SK-MEL-5 (cell line): ENCODE measurements around the gene ARHGEF26. TPM values are rescaled to one million over a fixed set of nuclear protein-coding genes. Genes with fewer than 3 reads are reported as not detected.

Experiments
- DNase-seq: peaks from one replicate; pipeline ENCODE4 v3.0.0-alpha.2; 2016; ENCODE audit warnings: low read depth, low spot score
- in situ Hi-C: cut with HindIII; loops from 2 replicates; pipeline ENCODE4 v1.10.0; 2016; ENCODE audit warnings: low sequenced_read_pairs, high pct_unique_total_duplicates, low pct_unique_long_range_greater_than_20kb
- total RNA-seq: library from RNA; depleted of rRNA; stranded (reverse); fragments of >200 nt; shearing (Covaris generic); gene quantifications from 2 replicates; pipeline ENCODE4 v1.2.3, GENCODE V29; 2014

Gene ARHGEF26
- total RNA-seq, 1 experiment from 2014 or later = 31.2 TPM

DNA sequence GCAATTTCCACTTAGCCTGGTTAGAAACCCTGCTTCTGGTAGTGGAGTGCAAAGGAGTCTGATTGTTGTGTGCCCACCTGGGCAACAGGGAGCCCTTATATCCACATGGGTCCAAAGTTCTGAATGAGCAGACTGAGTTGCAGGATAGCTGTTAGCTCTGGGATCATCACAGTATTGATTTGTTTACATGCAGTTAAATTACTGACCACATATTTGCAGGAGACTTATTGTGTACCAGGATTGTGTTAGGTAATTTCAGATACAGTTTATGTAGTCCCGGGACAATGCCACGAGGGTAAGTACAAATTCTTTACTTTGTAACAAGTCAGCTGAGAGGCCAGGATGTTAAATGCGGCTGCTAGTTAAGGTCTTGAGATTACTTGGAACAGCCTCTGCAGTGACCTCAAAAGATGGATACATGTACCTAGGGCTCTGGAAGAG lies 18.8 kb downstream of the ARHGEF26 start:
- in situ Hi-C loops = no loop called here
- DNase-seq = no peak

GRCh38 chr3:154142608-154143007 lies 21.4 kb downstream of the ARHGEF26 start:
- in situ Hi-C loops = no loop called here
- DNase-seq = no peak

DNA sequence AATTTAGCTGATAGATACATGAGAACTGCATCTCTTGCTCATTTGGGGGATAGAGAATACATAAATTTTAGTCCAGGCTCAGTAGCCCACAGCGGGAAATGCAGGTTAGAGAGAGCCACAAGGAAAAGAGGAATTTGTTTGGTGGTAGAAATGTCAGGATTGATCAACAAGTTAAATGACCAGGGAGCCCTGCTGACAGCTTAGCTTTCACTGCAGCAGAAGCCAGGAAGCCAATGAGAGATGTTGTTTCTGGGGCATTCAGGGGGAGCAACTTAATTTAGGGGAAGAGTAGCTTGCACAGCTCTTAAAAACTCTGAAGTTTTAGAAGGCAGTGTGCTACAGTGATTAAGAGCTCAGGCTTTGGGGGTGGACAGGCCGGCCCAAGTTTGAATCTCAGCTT lies 22.7 kb downstream of the ARHGEF26 start:
- no peak for DNase-seq
- in situ Hi-C loops = no loop called here

DNA sequence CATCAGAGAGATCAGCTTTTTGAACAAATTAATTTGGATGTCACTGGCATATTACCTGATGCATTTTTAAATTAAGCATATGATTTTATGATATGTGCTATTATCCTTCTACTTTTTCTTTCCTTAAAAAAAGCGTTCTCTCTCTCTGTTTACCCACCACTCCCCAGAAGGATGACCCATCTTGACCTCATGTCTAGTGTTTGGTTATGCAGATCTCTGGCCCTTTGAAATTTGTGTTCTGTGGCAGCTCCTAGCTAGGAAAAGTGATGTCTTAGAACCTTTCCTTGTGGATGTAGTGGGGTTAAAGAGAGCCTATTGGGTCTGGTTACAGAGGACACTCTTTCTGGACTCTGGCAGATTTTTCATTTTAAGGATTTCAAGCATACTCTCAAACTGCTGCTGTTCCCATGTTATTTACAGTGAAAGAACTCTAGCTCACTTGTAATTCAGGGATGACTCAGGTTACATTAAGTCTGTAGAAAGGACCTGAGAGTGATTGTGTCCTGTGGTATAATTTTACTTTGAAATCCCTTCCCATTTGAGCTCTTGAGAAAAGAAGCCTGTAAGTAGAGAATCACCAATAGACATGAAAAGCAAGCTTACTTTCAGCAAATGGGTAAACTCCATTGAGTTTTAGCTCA lies 23.8 kb downstream of the ARHGEF26 start:
- in situ Hi-C loops = no loop called here
- no peak for DNase-seq

DNA sequence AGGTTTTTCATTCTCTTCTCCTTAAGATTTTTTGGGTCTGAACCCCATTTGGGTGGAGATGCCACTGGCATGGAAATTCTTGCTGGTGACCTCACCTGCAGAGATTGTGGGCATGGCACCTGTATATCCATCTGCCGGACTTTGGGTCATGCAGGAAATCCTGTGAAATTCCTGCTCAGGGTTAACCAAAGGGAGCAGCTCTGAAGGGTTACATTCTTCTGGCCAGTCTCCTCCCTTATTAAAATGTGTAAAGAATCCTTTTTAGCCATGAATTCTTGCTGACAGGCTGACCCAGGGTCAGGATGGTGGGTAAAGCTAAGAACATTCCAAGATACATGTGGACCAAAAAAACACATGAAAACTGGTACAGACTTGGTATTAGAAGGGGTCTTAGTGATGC lies 27.4 kb downstream of the ARHGEF26 start:
- DNase-seq = no peak

DNA sequence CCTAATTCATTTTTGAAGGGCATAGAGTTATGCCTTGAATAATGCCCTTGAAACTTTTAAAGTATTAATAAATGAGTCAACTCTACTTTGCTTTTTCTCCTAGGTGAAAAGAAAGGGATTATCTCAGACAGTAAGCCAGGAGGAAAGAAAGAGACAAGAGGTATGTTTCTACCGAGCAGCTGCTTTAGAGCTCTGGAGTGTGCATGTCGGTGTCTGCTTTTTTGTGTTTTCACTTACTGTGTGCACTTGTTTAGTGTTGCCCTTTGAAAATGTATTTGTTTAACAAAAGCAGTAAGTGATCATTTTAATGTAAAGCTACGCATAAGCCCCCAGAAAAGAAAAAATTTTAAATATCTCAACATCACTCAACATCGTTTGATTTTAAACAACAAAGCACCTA lies 28.1 kb downstream of the ARHGEF26 start:
- DNase-seq = no peak
- in situ Hi-C loops = no loop called here

More for the DNA sequence above, 27.4 kb downstream of the ARHGEF26 start:
- in situ Hi-C loops = no loop called here

GRCh38 chr3:154151969-154152368 lies 30.8 kb downstream of the ARHGEF26 start:
- DNase-seq = no peak
- in situ Hi-C loops = no loop called here

- DNase-seq = no peak
- in situ Hi-C loops = no loop called here
Observed at GRCh38 chr3:154152741-154153140, 31.6 kb downstream of the ARHGEF26 start.

DNA sequence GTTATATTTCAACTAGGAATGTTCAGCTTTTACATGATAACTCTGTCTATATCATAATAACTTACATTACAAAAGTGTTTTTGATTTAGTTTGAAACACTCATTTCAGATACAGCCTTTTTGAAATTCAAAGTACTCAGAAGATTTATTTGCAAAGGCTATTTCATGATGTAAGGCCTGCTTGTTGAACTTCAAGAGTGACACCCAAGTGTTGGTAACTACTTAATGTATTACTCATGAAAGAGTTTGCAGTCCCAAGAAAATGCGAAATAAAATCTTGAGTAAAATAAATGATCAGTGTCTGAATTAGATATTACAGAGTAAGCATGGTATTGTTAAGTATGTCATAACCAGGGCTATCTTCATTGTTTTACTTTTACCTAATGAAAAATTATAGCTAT lies 35.3 kb downstream of the ARHGEF26 start:
- DNase-seq = no peak
- in situ Hi-C loops = no loop called here

DNA sequence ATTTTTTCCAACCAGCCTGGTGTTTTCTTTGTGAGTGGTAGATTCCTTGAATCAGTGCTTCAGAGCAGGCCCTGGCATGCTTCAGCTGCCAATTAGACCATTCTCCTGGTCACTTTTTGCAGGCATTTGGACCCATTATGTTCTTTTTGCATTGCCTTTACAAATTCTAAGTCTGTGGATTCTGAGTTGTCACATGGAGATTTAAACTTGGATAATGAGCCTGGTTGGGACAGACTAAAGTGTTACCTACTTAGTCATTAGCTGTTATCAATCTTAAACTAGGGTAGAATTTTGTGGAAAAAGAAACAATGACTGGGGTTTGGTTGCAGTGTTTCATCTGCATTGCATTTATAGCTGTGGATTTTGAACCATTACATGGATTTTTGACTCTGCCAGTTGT lies 40.6 kb downstream of the ARHGEF26 start:
- in situ Hi-C loops = no loop called here
- no peak for DNase-seq

DNA sequence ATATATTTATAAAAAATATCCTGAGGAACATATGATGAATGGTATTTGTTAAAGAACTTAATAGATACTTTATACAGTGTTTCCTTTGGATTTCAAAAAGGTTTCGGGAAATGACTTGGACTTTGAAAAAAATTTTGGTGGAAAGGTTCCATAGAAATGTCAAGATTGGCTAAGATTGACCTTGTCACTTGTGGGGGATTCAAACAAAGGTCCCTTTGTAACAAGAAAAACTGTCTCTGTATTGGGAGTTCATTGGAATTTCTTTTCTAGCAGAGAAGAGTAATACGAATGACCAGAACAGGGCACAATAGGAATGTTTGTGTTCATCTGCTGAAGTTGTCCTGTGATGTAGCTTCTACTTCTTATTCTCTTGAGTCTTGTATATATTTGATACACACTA lies 43.2 kb downstream of the ARHGEF26 start:
- in situ Hi-C loops = no loop called here
- DNase-seq = peak; percentile 96

GRCh38 chr3:154168998-154169795 lies 48.0 kb downstream of the ARHGEF26 start:
- DNase-seq = no peak
- in situ Hi-C loops = no loop called here

DNA sequence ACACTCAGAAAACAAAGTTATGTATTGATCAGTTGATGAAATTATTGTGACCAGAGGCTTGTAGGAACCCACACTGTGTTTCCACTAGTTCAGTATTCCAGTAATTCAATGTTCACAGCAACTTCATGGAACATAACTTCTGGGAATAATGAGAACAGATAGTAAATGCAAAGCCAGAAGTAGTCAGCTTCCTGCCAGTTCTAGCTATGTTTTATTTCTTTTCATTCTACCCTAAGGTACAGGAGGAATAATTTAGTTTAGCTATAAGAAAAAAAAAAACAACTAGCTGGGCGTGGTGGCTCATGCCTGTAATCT lies 48.6 kb downstream of the ARHGEF26 start:
- in situ Hi-C loops = no loop called here
- DNase-seq = no peak

DNA sequence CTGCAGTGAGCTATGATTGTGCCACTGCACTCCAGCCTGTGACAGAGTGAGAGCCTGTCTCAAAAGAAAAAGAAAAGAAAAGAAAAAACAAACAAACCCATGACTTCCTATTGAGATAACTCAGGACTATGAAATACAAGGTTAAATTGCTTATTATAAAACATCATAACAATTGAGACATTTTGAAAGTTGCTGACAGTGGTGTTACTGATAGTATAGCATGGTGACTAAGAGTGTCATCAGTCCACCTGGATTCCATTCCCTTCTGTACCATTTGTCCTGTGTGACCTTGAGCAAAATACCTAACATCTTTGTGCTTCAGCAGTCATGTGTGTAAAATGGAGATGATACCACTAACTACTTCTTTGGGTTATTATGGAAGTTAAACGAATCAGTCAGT lies 49.1 kb downstream of the ARHGEF26 start:
- in situ Hi-C loops = no loop called here
- DNase-seq = no peak

- in situ Hi-C loops = no loop called here
Observed at GRCh38 chr3:154175041-154175440, 53.9 kb downstream of the ARHGEF26 start.

GRCh38 chr3:154176036-154176435 lies 54.8 kb downstream of the ARHGEF26 start:
- DNase-seq = no peak
- in situ Hi-C loops = no loop called here

More at GRCh38 chr3:154175041-154175440, 53.9 kb downstream of the ARHGEF26 start:
- no peak for DNase-seq

DNA sequence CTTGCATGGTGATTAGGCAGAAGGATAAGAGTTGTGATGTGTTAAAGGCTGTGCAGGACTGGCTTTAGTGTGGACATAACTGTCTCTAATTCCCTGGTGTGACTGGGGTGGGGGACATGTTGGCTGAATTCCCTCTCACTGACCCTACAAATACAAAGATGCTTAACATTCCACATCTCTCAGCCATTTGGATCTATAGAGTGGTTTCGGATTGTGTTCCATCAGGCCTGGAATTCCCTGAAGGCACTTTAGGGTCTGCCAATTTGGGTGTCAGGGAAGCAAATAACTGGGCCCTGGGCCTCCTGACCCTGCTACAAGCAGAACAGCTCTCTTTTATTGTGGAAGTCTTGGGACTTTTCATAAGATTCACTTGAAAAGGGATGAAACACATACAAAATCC lies 56.2 kb downstream of the ARHGEF26 start:
- in situ Hi-C loops = no loop called here

DNA sequence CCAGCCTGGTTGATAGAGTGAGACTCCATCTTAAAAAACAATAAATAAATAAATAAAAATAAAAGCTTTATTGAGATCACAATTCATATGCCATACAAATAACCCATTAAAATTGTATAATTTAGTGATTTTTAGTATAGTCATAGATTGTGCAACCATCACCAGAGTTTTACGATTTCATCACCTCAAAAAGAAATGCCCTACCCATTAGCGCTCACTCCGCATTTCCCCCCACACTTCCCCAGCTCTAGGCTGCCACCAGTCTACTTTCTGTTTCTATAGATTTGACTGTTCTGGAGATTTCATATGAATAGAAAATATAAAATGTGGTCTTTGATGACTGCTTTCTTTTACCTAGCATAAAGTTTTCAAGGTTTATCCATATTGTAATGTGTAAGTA lies 57.0 kb downstream of the ARHGEF26 start:
- no peak for DNase-seq
- in situ Hi-C loops = no loop called here

More for the DNA sequence above, 56.2 kb downstream of the ARHGEF26 start:
- DNase-seq = no peak
